Transverse colon (tissue), 4 donors: Measurements from ENCODE around the gene NUDT22. TPM values are rescaled to one million over a fixed set of nuclear protein-coding genes. Genes with fewer than 3 reads are reported as not detected.
A peak's percentile ranks its signal among the peaks of the same experiment; 100 is the strongest.

ENCODE experiments used
- DNase-seq: peaks from one replicate; pipeline ENCODE4 v3.0.0-alpha.2; 2019
- H3K27ac ChIP-seq, 4 donors: fragments of 200-600 bp; sonication (generic); 2 replicates each; pipeline ENCODE4 v1.5.1; 2016 to 2018; ENCODE audit warnings: inconsistent platforms in 4 of 4
- H3K27me3 ChIP-seq: fragments of 200-600 bp; sonication (generic); 2 replicates; pipeline ENCODE4 v1.5.1; 2017; ENCODE audit warnings: inconsistent platforms
- H3K36me3 ChIP-seq, 4 donors: fragments of 200-600 bp; sonication (generic); 2 replicates each; pipeline ENCODE4 v1.5.1; 2017 to 2019; ENCODE audit warnings: inconsistent platforms in 4 of 4
- H3K4me1 ChIP-seq, 4 donors: fragments of 200-600 bp; sonication (generic); 2 replicates each; pipeline ENCODE4 v1.5.1; 2017 to 2020; ENCODE audit warnings: inconsistent platforms in 4 of 4
- H3K4me3 ChIP-seq, 4 donors: fragments of 200-600 bp; sonication (generic); 1 replicate in 1 of 4; 2 replicates in 3 of 4; pipeline versions ENCODE4 v1.5.1 to v1.6.1; 2017 to 2019; ENCODE audit warnings: inconsistent platforms in 4 of 4
- H3K9me3 ChIP-seq, 2 donors: fragments of 200-600 bp; sonication (generic); 2 replicates each; pipeline ENCODE4 v1.5.1; 2017 to 2019; ENCODE audit warnings: inconsistent platforms in 2 of 2
- CTCF ChIP-seq, 5 experiments: fragments of 200-600 bp in 3 of 5; fragments of 450-650 bp in 2 of 5; sonication (generic) in 3 of 5; IDR thresholded peaks; 1 replicate in 2 of 5; 2 replicates in 3 of 5; pipeline ENCODE4 v1.5.1; 2016 to 2017; ENCODE audit warnings: antibody characterized with exemption in 5 of 5, inconsistent platforms in 3 of 5, mild to moderate bottlenecking in 2 of 5, moderate library complexity in 1 of 5
- EP300 ChIP-seq: sonication (generic); formaldehyde crosslinking; IDR thresholded peaks from one replicate; pipeline ENCODE4 v1.6.1; 2017; ENCODE audit warnings: antibody characterized with exemption, low read depth
- POLR2A ChIP-seq: fragments of 450-650 bp; IDR thresholded peaks from one replicate; pipeline ENCODE4 v1.6.1; 2016; ENCODE audit warnings: antibody characterized with exemption, mild to moderate bottlenecking, moderate library complexity
- POLR2AphosphoS5 ChIP-seq, 3 donors: sonication (generic); formaldehyde crosslinking; IDR thresholded peaks; one replicate each; pipeline ENCODE4 v1.6.1; 2016; ENCODE audit warnings: antibody characterized with exemption in 3 of 3
- WGBS, 2 donors: methylation state at CpG; one replicate each; pipeline ENCODE4 v1.1.5; 2018; ENCODE audit warnings: low coverage in 1 of 2; 5-methylcytosine and 5-hydroxymethylcytosine counted together
- in situ Hi-C, 4 donors: fragments of 200-750 bp; cut with MboI; loops; one replicate each; pipeline versions ENCODE4 v1.15.0 to v1.15.1; 2017; ENCODE audit warnings: low sequenced_read_pairs in 3 of 4, low pct_ligation_motif_present in 1 of 4, low pct_unique_long_range_greater_than_20kb in 1 of 4
- intact Hi-C: fragments of 100-400 bp; cut with DNase I; formaldehyde crosslinking; loops from one replicate; pipeline ENCODE4 v1.15.1; 2023; ENCODE audit warnings: low total_unique reads
- total RNA-seq, 4 donors: library from RNA; depleted of rRNA; stranded (reverse); fragments of >200 nt; gene quantifications; one replicate each; pipeline ENCODE4 v1.1.0, GENCODE V29; 2016

The NUDT22 gene
- total RNA-seq, 4 donors from 2014 or later, result 84.0 to 215 (median 127) TPM

DNA sequence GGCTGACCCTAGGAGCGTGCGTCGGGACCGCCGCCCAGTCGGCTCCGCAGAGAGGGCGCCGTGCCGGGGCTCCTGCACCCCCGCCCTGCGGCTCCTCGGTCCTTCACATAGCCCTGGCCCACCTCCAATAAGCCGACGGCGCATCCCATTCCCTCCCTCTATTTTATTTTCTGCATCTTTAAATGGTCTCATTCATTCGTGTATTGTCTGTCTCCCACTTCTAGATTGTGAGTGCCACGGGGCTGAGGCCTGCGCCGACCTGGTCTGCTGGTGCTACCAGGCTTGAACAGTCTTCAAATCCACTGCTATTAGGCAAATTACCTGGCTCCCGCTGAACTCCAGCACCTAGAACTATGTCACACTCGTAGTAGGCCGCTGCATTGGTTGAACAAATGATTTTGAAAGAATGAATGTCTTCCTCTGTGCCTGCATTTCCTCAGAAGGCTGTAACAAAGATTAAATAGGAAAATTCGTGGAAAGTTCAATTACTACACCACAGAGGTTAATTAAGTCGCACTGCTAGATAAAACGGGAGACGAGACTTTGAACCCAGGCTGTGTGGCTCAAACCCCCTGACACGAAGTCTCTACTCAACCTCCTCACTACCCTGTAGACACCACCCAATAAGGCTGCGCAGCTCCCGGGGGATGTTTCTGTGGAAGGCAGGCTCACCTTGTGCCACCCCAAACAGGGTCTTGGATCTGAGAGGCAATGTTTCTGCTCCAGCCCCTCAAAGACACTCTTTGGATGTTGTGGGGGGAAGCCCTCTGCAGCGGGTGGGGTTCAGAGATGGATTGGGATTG, 21.9 kb downstream of the NUDT22 start:
- Histone ChIP-seq H3K9me3 (no peaks in the 10 kb centered on the region), H3K36me3 (no peaks in the 10 kb centered on the region), H3K4me3 (peak overlapping the region; percentile 12 to 68 (median 64)), H3K4me1 (peaks cover 21 to 50% (median 42%) of the 10 kb centered on the region in 4 donors), H3K27ac (peak overlapping the region; percentile 90 to 99 (median 94)), H3K27me3 (no peaks in the 10 kb centered on the region)
- intact Hi-C loops, result no loop called here
- DNase-seq, result peak; percentile 29
- in situ Hi-C loops, result no loop called here
- 43 to 50% methylated on average over 12 to 31 of the region's 31 CpGs for WGBS, 2 donors
- TF ChIP-seq CTCF (IDR thresholded peaks at IDR 0.05), result no peak
- no peak for TF ChIP-seq POLR2AphosphoS5 (IDR thresholded peaks at IDR 0.05)
- no peak for TF ChIP-seq POLR2A
- no peak for TF ChIP-seq EP300

DNA sequence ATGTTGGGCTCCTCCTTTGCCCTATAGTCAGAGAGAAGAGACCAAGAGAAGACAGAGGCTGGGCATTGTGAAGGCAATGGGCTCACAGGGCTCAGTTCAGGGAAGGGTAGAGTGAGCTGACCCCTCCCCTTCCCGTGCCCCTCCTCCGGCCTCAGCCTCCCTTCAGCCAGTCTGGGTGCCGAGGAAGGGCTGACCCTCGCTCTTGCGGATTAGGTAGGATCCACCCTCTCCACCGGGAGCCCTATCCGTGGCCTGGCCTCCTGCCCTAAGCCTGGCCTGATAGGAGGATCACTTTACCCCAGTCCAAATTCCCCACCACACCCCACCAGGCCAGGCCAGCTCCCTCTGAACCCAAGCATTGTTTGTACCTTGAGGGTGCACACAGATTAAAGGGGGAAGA, 22.5 kb downstream of the NUDT22 start:
- H3K27me3 ChIP-seq, result no peaks in the 10 kb centered on the region
- DNase-seq, result peak; percentile 11
- no peak overlapping the region for H3K27ac ChIP-seq
- H3K4me3 ChIP-seq, result no peak overlapping the region
- H3K4me1 ChIP-seq, result peaks cover 21 to 50% (median 43%) of the 10 kb centered on the region in 4 donors
- no peak for TF ChIP-seq POLR2A
- TF ChIP-seq EP300, result no peak
- TF ChIP-seq CTCF (IDR thresholded peaks at IDR 0.05), result no peak
- no peak for TF ChIP-seq POLR2AphosphoS5 (IDR thresholded peaks at IDR 0.05)
- 78% methylated on average over 7 of the region's 7 CpGs; no CpG with 5 or more reads in 1 of the 2 donors for WGBS, 2 donors
- in situ Hi-C loops, result no loop called here
- no peaks in the 10 kb centered on the region for H3K9me3 ChIP-seq
- H3K36me3 ChIP-seq, result no peaks in the 10 kb centered on the region
- intact Hi-C loops, result no loop called here

- peaks cover 21 to 52% (median 44%) of the 10 kb centered on the region in 4 donors for H3K4me1 ChIP-seq
- H3K36me3 ChIP-seq, result no peaks in the 10 kb centered on the region
- DNase-seq, result no peak
- H3K27me3 ChIP-seq, result no peaks in the 10 kb centered on the region
- WGBS, 2 donors, result 95% methylated on average over 4 of the region's 4 CpGs; no CpG with 5 or more reads in 1 of the 2 donors
- in situ Hi-C loops (no loop called here), intact Hi-C loops (no loop called here)
- H3K27ac ChIP-seq, result no peak overlapping the region
- H3K4me3 ChIP-seq, result no peak overlapping the region
- H3K9me3 ChIP-seq, result no peaks in the 10 kb centered on the region
- TF ChIP-seq CTCF (IDR thresholded peaks at IDR 0.05) (no peak), EP300 (no peak), POLR2A (no peak), POLR2AphosphoS5 (IDR thresholded peaks at IDR 0.05) (no peak)
These were observed 23.0 kb downstream of the NUDT22 start for GRCh38 chr11:64249038-64249437.

DNA sequence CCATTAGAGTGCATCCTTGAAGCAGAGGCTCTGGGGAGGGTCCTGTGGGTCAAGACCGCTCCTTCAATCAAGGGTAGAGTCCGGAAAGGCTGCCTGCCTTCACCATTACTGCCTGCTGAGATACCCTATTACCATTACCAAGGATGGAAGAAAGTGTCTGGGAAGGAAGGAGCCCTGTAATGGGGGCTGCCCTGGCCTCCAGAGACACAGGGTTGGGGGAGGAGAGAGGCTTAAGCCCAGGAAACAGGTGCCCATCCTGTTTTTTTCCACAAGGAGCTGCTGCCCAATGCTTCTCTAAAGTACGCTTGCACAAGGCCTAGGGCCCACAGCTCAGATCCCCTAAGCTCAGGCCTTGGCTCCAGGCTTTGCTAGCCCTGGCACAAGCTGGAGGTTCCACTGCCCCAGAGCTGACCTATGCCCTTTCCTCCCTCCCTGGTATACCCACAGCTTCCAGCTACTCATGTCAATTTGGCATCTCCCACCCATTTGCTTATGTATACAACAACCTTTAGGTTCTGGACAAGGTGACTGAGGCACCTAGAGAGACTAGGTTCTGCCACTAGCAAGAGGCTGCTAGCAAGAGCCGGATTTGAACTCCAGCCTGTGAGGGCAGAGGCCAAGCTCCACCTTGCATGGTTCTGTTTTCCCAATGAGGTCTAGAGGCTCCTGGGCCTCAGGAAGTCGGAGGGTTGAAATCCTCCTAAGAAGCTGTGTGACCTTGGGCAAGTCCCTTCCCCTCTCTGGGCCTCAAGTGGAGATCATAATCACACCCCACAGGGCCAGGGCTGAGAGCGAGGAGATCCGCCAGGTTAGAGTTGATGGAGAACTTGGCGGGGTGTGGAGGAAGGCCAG, 23.7 kb downstream of the NUDT22 start:
- Histone ChIP-seq H3K9me3 (no peaks in the 10 kb centered on the region), H3K27me3 (no peaks in the 10 kb centered on the region), H3K27ac (no peak overlapping the region), H3K36me3 (peaks cover 0 to 2% (median 0%) of the 10 kb centered on the region in 4 donors), H3K4me3 (no peak overlapping the region), H3K4me1 (peaks cover 19 to 55% (median 42%) of the 10 kb centered on the region in 4 donors)
- TF ChIP-seq EP300 (no peak), CTCF (IDR thresholded peaks at IDR 0.05) (no peak), POLR2AphosphoS5 (IDR thresholded peaks at IDR 0.05) (no peak), POLR2A (no peak)
- in situ Hi-C loops (no loop called here), intact Hi-C loops (loop anchor here (5.0 kb wide), 1 partner anchor 53 kb away; the partner anchor contains the start of gene CATSPERZ)
- no peak for DNase-seq
- 81 to 100% methylated on average over 1 to 8 of the region's 8 CpGs for WGBS, 2 donors
